Activated T-cell treated with anti-CD3 and anti-CD28 coated beads, Interleukin-2, amount 50 U/mL, for 72 hours (primary cell): ENCODE data around the gene INHA. TPM values are rescaled to one million over a fixed set of nuclear protein-coding genes. Genes with fewer than 3 reads are reported as not detected.

Source experiments
- ATAC-seq, 2 donors: fragments of 150-1000 bp; cut with Tn5 transposase; replicated peaks in 1 of 2; 2 replicates each; pipeline ENCODE4 v1.10.0; 2021; ENCODE audit warnings: moderate library complexity in 2 of 2, mild to moderate bottlenecking in 1 of 2
- DNase-seq, 2 donors: peaks; one replicate each; pipeline ENCODE4 v3.0.0; 2021 to 2022; ENCODE audit warnings: mixed read lengths in 1 of 2
- H3K27ac Mint-ChIP-seq: one replicate; pipeline ENCODE4 v1.8.0; 2022; ENCODE audit warnings: mild to moderate bottlenecking, moderate library complexity, mixed read lengths
- H3K27me3 Mint-ChIP-seq: one replicate; pipeline ENCODE4 v1.8.0; 2022; ENCODE audit warnings: low read depth, mixed read lengths
- H3K36me3 Mint-ChIP-seq, 2 donors: one replicate each; pipeline ENCODE4 v1.8.0; 2022; ENCODE audit warnings: mixed read lengths in 2 of 2, mild to moderate bottlenecking in 1 of 2; ENCODE audit not compliant: insufficient read depth in 2 of 2
- H3K4me1 Mint-ChIP-seq: one replicate; pipeline ENCODE4 v1.8.0; 2022; ENCODE audit warnings: low read depth, mixed read lengths
- H3K4me3 Mint-ChIP-seq, 2 donors: one replicate each; pipeline ENCODE4 v1.8.0; 2022; ENCODE audit warnings: mild to moderate bottlenecking in 2 of 2, mixed read lengths in 2 of 2, moderate library complexity in 2 of 2
- H3K9me3 Mint-ChIP-seq, 2 donors: one replicate each; pipeline ENCODE4 v1.8.0; 2022; ENCODE audit warnings: mixed read lengths in 2 of 2
- total RNA-seq, 2 donors: library from RNA; stranded (reverse); gene quantifications; one replicate each; pipeline ENCODE4 v1.2.3, GENCODE V29; 2022

INHA gene
- total RNA-seq, 2 donors from 2014 or later, result not detected

GRCh38 chr2:219608399-219608964 lies 36.4 kb downstream of the INHA start:
- no peak overlapping the region for H3K4me3 Mint-ChIP-seq
- ATAC-seq (no peak), DNase-seq (no peak)
- H3K4me1 Mint-ChIP-seq, result peaks cover 14% of the 10 kb centered on the region
- peaks cover 0 to 2% of the 10 kb centered on the region in 2 donors for H3K36me3 Mint-ChIP-seq
- H3K27me3 Mint-ChIP-seq, result no peaks in the 10 kb centered on the region
- no peaks in the 10 kb centered on the region for H3K9me3 Mint-ChIP-seq
- H3K27ac Mint-ChIP-seq, result no peak overlapping the region

GRCh38 chr2:219609149-219609750 lies 37.1 kb downstream of the INHA start:
- H3K4me3 Mint-ChIP-seq, result no peak overlapping the region
- peaks cover 0 to 2% of the 10 kb centered on the region in 2 donors for H3K36me3 Mint-ChIP-seq
- H3K9me3 Mint-ChIP-seq, result no peaks in the 10 kb centered on the region
- peaks cover 14% of the 10 kb centered on the region for H3K4me1 Mint-ChIP-seq
- no peaks in the 10 kb centered on the region for H3K27me3 Mint-ChIP-seq
- ATAC-seq (no peak), DNase-seq (no peak)
- no peak overlapping the region for H3K27ac Mint-ChIP-seq

GRCh38 chr2:219611306-219611705 lies 39.2 kb downstream of the INHA start:
- ATAC-seq, result no peak
- no peaks in the 10 kb centered on the region for H3K9me3 Mint-ChIP-seq
- no peak overlapping the region for H3K4me3 Mint-ChIP-seq
- no peak for DNase-seq
- H3K36me3 Mint-ChIP-seq, result peaks cover 0 to 2% of the 10 kb centered on the region in 2 donors
- no peaks in the 10 kb centered on the region for H3K27me3 Mint-ChIP-seq
- H3K4me1 Mint-ChIP-seq, result peaks cover 14% of the 10 kb centered on the region
- H3K27ac Mint-ChIP-seq, result no peak overlapping the region

- peaks cover 14% of the 10 kb centered on the region for H3K4me1 Mint-ChIP-seq
- peaks cover 0 to 2% of the 10 kb centered on the region in 2 donors for H3K36me3 Mint-ChIP-seq
- H3K9me3 Mint-ChIP-seq, result no peaks in the 10 kb centered on the region
- H3K27me3 Mint-ChIP-seq, result no peaks in the 10 kb centered on the region
- no peak overlapping the region for H3K27ac Mint-ChIP-seq
- ATAC-seq, result no peak
- no peak overlapping the region for H3K4me3 Mint-ChIP-seq
- DNase-seq, result no peak
These were observed 39.9 kb downstream of the INHA start for GRCh38 chr2:219611866-219612576.

GRCh38 chr2:219612577-219613286 lies 40.6 kb downstream of the INHA start:
- no peak overlapping the region for H3K27ac Mint-ChIP-seq

GRCh38 chr2:219613461-219614070 lies 41.5 kb downstream of the INHA start:
- no peak for DNase-seq
- no peak for ATAC-seq
- H3K4me1 Mint-ChIP-seq, result peaks cover 14% of the 10 kb centered on the region
- no peak overlapping the region for H3K27ac Mint-ChIP-seq
- H3K9me3 Mint-ChIP-seq, result no peaks in the 10 kb centered on the region
- peaks cover 0 to 2% of the 10 kb centered on the region in 2 donors for H3K36me3 Mint-ChIP-seq
- no peaks in the 10 kb centered on the region for H3K27me3 Mint-ChIP-seq
- H3K4me3 Mint-ChIP-seq, result no peak overlapping the region

More at GRCh38 chr2:219612577-219613286, 40.6 kb downstream of the INHA start:
- Mint-ChIP-seq H3K36me3 (peaks cover 0 to 2% of the 10 kb centered on the region in 2 donors), H3K4me1 (peaks cover 14% of the 10 kb centered on the region), H3K9me3 (no peaks in the 10 kb centered on the region), H3K4me3 (no peak overlapping the region), H3K27me3 (no peaks in the 10 kb centered on the region)
- ATAC-seq, result peak in 1 of 2 donors; percentile 24
- peak in 1 of 2 donors; percentile 13 for DNase-seq

- Mint-ChIP-seq H3K36me3 (peaks cover 0 to 2% of the 10 kb centered on the region in 2 donors), H3K27me3 (no peaks in the 10 kb centered on the region)
- no peak for ATAC-seq
These were observed 42.2 kb downstream of the INHA start for GRCh38 chr2:219614076-219614860.

GRCh38 chr2:219615036-219615435 lies 42.9 kb downstream of the INHA start:
- no peaks in the 10 kb centered on the region for H3K27me3 Mint-ChIP-seq
- no peaks in the 10 kb centered on the region for H3K9me3 Mint-ChIP-seq
- no peak overlapping the region for H3K4me3 Mint-ChIP-seq
- no peak overlapping the region for H3K27ac Mint-ChIP-seq
- H3K36me3 Mint-ChIP-seq, result peaks cover 0 to 2% of the 10 kb centered on the region in 2 donors
- no peak for DNase-seq
- no peak for ATAC-seq
- H3K4me1 Mint-ChIP-seq, result peaks cover 14% of the 10 kb centered on the region

More at GRCh38 chr2:219614076-219614860, 42.2 kb downstream of the INHA start:
- no peak overlapping the region for H3K27ac Mint-ChIP-seq
- H3K9me3 Mint-ChIP-seq, result no peaks in the 10 kb centered on the region
- peaks cover 14% of the 10 kb centered on the region for H3K4me1 Mint-ChIP-seq
- no peak for DNase-seq
- H3K4me3 Mint-ChIP-seq, result no peak overlapping the region

GRCh38 chr2:219615894-219616293 lies 43.8 kb downstream of the INHA start:
- Mint-ChIP-seq H3K4me3 (no peak overlapping the region), H3K27me3 (no peaks in the 10 kb centered on the region), H3K4me1 (peaks cover 14% of the 10 kb centered on the region), H3K27ac (no peak overlapping the region), H3K9me3 (no peaks in the 10 kb centered on the region), H3K36me3 (peaks cover 0 to 2% of the 10 kb centered on the region in 2 donors)
- DNase-seq (no peak), ATAC-seq (no peak)

GRCh38 chr2:219616550-219616949 lies 44.4 kb downstream of the INHA start:
- Mint-ChIP-seq H3K4me3 (no peak overlapping the region), H3K9me3 (no peaks in the 10 kb centered on the region)
- DNase-seq, result no peak

GRCh38 chr2:219618733-219619122 lies 46.6 kb downstream of the INHA start:
- DNase-seq (no peak), ATAC-seq (no peak)
- H3K9me3 Mint-ChIP-seq, result no peaks in the 10 kb centered on the region
- no peak overlapping the region for H3K27ac Mint-ChIP-seq
- no peaks in the 10 kb centered on the region for H3K36me3 Mint-ChIP-seq
- no peaks in the 10 kb centered on the region for H3K4me1 Mint-ChIP-seq
- no peak overlapping the region for H3K4me3 Mint-ChIP-seq
- H3K27me3 Mint-ChIP-seq, result no peaks in the 10 kb centered on the region

More at GRCh38 chr2:219616550-219616949, 44.4 kb downstream of the INHA start:
- no peak for ATAC-seq
- Mint-ChIP-seq H3K27ac (no peak overlapping the region), H3K36me3 (no peaks in the 10 kb centered on the region), H3K27me3 (no peaks in the 10 kb centered on the region), H3K4me1 (peaks cover 9% of the 10 kb centered on the region)

GRCh38 chr2:219619235-219619634 lies 47.1 kb downstream of the INHA start:
- DNase-seq (no peak), ATAC-seq (no peak)
- no peaks in the 10 kb centered on the region for H3K36me3 Mint-ChIP-seq
- H3K27me3 Mint-ChIP-seq, result no peaks in the 10 kb centered on the region
- H3K9me3 Mint-ChIP-seq, result no peaks in the 10 kb centered on the region
- no peak overlapping the region for H3K27ac Mint-ChIP-seq
- H3K4me1 Mint-ChIP-seq, result no peaks in the 10 kb centered on the region
- no peak overlapping the region for H3K4me3 Mint-ChIP-seq
